CD4-positive, alpha-beta T cell treated with Interleukin-17A for 4 hours (primary cell): ENCODE data around the gene MSRB2.

Source experiments
- DNase-seq: peaks from one replicate; pipeline ENCODE4 v3.0.0-alpha.2; 2020; ENCODE audit warnings: mixed read lengths

MSRB2 gene

DNA sequence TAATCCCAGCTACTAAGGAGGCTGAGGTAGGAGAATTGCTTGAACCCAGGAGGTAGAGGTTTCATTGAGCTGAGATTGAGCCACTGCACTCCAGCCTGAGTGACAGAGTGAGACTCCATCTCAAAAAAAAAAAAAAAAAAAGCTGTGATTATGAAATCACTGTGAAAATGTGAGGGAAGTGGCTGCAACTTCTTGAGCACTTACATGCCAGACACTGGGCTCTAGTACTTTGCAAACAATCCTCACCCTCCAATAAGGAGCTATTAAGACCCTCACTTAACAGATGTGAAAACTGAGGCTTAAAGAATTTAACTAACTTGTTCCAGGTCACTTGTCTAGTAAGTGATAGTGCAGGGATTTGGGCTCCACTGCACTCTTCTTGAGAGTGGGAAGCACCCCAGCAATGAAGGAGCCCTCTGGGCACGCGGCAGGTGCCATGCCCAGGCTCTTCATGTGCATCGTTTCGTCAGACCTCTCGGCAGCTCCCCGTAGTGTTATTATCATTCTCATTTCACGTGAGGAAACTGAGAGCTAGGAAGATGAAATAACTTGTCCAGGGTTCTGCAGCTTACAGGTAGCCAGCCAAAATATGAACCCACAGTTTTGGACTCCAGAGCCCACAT is 19.0 kb downstream of the MSRB2 start:
- DNase-seq: no peak

DNA sequence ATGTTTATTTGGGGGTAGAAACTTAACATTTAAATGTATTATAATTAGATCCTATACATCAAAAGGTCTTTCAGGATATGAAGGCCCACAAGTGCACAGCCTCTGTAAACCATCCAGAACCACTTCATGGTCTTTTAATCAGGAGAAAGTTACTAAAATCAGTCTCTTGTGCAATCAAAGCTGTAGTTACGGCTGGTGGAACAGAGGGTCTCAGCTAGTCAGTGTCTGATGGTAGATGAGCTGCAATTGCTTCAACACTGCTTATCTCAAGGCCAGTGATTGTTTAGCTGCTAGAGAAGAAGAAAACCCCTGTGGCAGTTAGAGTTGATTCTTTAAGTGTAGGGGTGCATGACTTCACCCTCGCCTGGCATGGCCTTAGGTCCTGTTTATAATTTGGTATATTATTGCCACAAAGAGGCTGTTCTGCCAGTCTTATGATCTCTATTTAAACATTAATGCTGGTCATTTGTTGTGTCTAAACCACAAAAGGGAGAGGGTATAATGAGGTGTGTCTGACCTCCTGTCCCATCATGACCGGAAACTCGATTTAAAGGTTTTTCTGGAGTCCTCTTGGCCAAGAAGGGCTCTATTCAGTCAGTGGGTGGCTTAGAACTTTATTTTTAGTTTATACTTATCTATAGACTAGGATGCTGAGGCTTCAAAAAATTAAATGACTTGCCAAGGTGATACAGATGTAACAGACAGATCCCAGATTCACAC is 21.3 kb downstream of the MSRB2 start:
- DNase-seq: no peak

DNA sequence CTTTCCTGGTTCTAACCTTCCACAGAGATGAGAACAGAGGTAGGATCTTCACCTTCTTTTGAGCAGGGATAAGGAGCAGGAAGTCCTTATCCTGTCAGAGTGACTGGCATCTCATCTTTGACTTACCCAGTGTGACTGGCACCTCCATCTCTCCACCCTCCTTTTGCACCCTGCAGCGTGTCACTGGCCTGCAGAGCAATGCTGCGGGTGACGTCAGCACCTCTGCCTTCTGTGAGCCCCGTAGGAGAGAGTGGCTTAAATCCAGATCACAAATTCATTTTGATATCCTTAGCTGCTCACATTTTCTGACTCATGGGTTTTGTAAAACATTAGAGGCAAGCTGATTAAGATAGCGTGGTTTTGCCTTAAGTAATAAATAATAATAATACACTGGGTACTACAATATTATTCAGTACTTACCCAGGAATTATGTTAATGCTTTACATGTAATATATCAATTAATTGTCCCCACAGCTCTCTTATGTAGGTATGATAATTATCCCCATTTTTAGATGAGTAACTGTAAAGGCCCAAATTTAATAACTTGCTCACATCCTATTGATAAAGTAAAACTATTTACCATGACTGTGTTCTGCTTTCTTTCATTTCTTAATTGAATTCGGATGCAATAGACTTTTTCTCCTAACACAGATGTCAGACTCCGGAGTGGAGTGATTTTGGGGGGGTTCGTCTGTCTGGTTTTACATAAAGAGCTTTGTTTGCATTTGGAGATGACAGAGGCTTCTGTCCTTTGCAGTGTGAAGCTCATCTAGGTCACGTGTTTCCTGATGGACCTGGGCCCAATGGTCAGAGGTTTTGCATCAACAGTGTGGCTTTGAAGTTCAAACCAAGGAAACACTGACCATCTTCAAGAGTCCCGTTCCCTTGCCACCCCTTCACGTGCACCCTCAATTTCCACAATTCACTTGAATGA is 24.9 kb downstream of the MSRB2 start:
- DNase-seq: no peak

- no peak for DNase-seq
Observed at GRCh38 chr10:23121135-23121534, 25.8 kb downstream of the MSRB2 start.

- DNase-seq: no peak
Observed at GRCh38 chr10:23136462-23136861, 41.1 kb downstream of the MSRB2 start.

GRCh38 chr10:23139677-23140076 is 44.3 kb downstream of the MSRB2 start:
- DNase-seq: no peak

DNA sequence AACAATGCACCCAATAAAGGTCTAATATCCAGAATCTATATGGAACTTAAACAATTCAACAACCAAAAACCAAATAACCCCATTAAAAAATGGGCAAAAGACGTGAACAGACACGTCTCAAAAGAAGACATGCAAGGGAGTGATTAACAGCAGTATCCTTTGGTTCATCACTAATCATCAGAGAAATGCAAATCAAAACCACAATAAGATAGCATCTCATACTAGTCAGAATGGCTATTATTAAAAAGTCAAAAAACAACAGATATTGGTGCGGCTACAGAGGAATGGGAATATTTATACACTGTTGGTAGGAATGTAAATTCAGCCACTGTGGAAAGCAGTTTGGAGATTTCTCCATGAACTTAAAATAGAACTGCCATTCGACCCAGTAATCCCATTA is 46.6 kb downstream of the MSRB2 start:
- DNase-seq: no peak

DNA sequence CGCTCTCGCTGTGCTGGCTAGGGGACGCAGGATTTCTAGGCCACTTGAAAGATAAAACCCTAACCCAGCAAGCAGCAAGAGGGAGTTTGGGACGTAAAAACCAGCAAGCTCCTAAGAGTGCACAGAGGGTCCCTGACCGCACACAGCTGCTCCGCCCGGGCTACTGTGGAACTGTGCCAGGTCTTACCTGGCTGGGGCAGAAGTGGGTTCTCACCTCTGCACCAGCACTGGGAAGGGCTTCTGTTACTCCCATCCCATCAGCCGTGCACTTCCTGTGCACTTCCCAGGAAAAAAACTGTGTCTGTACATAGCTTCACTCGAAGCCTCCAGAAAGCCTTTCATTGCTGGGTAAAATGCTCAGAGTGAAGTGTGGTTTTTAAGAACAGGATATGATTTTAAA is 50.9 kb downstream of the MSRB2 start:
- DNase-seq: no peak

GRCh38 chr10:23147035-23147434 is 51.7 kb downstream of the MSRB2 start:
- DNase-seq: no peak

DNA sequence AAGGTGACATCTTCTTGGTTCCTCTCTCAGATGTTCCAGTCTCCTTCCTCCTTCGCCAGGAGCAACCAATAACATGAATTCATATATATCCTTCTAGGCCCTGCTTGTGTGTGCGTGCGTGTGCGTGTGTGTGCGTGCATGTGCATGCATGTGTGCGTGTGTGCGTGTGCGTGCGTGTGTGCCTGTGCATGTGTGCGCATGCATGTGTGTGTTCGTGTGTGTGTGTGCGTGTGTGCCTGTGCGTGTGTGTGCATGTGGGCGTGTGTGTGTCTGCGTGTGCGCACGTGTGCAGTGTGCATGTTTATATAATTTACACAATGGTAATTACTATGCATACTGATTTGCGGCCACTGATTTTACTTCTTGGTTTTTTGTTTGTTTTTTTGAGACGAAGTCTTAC is 52.8 kb downstream of the MSRB2 start:
- DNase-seq: no peak

GRCh38 chr10:23150091-23150490 is 54.7 kb downstream of the MSRB2 start:
- no peak for DNase-seq

GRCh38 chr10:23150610-23151009 is 55.2 kb downstream of the MSRB2 start:
- no peak for DNase-seq

- DNase-seq: no peak
Observed at GRCh38 chr10:23151071-23151470, 55.7 kb downstream of the MSRB2 start.

DNA sequence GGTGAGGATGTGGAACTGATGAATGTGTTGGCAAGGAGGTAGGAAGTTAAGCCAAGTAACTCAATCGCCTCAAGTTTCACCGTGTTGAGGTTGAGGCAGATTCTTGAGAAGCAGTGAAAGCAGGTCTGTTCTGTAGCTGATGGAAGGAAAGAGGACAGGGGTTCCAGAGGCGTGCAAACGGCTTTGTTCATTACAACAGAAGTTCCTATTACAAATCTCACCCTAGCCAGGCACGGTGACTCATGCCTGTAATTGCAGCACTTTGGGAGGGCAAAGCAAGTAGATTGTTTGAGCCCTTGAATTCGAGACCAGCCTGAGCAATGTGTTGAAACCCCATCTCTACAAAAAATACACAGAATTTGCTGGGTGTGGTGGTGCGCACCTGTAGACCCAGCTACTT is 59.8 kb downstream of the MSRB2 start:
- DNase-seq: no peak

GRCh38 chr10:23156447-23157150 is 61.2 kb downstream of the MSRB2 start:
- DNase-seq: no peak

- no peak for DNase-seq
Observed at GRCh38 chr10:23157239-23157681, 61.9 kb downstream of the MSRB2 start.

- no peak for DNase-seq
Observed at GRCh38 chr10:23157691-23158369, 62.5 kb downstream of the MSRB2 start.

DNA sequence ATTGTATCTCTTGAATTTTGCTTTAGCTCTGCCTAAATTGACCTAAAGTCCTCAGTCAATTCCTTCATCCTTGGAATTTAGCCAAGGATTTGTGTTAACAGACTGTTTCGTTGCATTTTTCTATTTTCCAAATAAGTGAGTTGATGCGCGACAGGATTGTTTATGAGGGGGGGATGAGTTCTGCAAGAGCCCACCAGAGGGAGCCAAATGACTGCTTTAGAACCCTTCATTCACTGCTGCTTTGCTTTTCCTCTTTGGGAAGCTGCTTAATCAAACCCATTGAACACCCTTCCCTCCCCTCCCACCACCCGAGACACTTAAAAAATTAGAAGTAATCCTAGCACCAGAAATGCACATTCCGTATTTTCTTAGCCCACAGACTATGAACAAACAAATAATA is 63.0 kb downstream of the MSRB2 start:
- DNase-seq: peak; percentile 49

DNA sequence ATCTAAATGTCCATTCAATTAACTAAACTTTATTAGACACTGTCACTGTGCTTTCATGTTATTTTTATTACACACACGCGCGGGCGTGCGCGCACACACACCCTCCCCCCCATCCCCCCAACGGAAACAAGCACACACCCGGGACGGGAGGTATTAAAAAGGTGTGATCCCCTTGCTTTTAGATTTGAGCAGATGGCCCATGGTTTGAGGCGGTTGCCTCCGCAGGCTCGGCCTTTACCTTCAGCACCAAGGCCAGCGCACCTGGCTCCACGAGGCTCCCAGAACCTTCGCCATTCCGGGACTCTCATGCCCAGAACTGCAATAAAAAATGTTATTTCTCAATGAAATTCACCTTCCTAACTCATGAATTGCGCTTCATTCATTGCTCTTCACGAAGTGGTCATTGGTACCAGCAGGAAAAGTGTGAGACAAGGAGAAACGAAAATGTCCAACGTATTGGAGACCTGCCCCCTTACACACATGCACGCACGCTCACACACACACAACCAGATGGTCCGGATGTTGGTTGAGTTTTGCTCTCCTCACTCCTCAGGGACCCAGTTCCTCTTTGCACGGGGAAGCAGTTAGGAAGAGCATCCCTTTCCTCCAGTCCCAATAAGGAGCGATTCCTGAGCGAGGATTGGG is 76.0 kb downstream of the MSRB2 start:
- DNase-seq: no peak
